ENCODE measurements around the gene RAB42.
"Not testable (repeated sequence)": the region's sequence is repeated elsewhere in the genome, so short reads cannot be mapped to it uniquely, and the experiment has no call there.

The RAB42 gene

DNA sequence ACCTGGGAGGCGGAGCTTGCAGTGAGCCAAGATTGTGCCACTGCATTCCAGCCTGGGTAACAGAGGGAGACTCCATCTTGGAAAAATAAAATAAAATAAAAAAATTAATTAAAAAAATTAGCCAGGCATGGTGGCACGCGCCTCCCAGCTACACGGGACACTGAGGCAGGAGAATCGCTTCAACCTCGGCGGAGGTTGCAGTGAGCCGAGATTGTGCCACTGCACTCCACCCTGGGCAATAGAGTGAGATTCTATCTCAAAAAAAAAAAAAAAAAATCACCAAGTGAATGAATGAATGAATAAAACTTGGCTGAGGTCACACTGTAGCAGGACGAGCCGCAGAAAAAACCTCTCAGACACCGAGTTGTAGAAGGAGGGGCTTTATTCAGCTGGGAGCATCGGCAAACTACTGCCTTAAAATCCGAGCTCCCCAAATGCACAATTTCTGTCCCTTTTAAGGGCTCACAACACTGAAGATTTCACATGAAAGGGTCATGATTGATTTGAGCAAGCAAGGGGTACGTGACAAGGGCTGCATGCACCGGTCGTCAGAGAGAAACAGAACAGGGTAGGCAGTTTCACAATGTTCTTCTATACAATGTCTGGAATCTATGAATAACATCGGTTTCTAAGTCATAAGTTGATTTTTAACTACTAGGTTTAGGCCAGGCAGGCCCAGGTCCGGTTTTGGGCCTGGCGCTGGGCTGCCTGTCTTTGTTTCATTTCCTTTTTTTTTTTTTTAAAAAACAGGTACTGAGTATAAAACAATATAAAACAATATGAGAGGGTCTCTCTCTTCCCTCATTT, 5.3 kb upstream of the RAB42 start:
- not testable (repeated sequence) for DNase-seq

GRCh38 chr1:28592321-28593071, 431 bp downstream of the RAB42 start:
- peak; percentile 29 for DNase-seq

GRCh38 chr1:28593988-28594356, 1.9 kb downstream of the RAB42 start:
- not testable (repeated sequence) for DNase-seq

DNA sequence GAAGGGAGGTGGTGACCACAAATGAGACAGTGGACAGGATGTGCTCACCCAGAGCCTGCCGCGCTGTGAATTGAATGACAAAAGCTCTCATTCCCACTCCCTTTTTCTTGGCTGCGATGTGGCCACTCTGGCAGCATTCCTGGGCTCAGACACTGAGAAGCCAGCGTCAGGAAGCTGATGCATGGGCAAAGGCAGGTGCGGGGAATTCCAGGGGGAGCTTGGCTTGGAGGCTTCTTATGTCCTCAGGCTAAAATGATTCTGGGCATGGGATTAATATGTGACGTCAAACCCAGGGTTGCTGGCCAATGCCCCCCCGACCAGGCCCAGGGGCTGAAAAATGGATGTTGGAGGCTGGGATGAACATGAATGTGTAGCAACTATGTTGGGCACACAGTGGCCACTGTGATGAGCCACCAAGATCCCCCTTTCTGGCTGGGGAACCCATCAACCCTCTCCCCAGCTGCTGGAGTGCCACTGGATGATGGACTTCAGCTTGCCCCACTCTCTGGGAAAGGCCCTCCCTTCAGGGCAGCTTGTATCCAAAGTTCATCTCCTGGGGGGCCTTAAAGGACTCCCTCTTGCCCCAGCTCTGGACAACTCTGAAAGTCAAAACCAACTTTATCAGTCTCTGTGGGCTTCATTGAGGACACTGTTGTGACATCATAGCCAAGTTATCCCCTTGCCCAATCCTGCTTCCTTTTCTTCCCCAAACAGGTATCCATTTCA, 2.8 kb downstream of the RAB42 start:
- not testable (repeated sequence) for DNase-seq

DNA sequence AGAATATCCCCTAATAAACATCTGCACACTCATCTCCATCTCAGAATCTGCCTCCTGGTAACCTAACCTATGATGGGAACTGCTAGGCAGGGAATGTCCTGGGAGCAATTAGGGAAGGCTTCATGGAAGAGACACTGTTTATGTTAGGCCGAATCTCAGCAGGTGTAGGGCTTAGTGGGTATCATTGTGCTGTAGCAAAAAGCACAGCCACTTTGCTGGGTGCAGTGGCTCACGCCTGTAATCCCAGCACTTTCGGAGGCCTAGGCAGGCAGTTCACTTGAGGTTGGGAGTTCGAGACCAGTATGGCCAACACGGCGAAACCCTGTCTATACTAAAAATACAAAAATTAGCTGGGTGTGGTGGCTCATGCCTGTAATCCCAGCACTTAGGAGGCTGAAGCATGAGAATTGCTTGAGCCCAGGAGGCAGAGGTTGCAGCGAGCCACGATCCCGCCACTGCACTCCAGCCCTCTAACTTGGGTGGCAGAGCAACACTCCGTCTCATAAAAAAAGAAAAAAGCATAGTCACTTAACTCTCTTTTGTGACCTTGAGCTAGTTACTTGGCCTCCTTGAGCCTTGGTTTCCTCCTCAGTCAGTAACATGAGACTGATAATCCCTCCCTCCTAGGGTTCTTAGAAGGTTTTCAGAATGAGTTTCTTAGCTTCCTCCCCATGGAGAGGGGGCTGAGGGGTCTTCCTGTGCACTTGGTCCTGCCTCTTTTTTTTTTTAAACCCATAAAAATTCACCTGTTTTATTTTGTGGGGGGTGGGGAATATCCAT, 3.5 kb downstream of the RAB42 start:
- no peak for DNase-seq

DNA sequence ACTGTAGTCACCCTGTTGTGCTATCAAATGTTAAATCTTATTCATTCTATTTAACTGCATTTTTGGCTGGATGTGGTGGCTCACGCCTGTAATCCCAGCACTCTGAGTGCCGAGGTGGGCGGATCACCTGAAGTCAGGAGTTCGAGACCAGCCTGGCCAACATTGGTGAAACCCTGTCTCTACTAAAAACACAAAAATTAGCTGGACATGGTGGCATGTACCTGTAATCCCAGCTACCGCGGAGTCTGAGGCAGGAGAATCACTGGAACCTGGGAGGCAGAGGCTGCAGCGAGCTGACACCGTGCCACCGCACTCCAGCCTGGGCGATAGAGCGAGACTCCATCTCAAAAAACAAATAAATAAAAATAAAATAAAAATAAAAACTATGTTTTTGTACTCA, 4.2 kb downstream of the RAB42 start:
- not testable (repeated sequence) for DNase-seq

DNA sequence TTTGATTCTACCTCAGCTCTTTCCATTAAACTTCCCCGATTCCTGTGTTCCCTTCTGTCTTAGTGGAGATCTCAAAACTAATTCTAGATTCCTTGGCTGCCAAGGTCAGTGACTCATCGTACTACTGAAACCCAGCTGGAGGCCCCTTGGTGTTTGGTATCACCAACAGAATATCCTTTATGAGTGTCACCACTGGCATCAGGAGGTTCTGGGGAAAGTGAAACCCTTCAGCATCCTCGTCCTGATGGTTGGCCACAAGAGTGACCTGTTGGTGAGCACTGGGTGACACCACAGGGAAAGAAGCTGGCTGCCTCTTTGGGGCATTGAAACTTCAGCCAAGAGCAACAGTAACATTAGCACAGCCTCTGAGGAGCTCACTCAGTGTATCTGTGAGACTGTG, 9.6 kb downstream of the RAB42 start:
- no peak for DNase-seq

DNA sequence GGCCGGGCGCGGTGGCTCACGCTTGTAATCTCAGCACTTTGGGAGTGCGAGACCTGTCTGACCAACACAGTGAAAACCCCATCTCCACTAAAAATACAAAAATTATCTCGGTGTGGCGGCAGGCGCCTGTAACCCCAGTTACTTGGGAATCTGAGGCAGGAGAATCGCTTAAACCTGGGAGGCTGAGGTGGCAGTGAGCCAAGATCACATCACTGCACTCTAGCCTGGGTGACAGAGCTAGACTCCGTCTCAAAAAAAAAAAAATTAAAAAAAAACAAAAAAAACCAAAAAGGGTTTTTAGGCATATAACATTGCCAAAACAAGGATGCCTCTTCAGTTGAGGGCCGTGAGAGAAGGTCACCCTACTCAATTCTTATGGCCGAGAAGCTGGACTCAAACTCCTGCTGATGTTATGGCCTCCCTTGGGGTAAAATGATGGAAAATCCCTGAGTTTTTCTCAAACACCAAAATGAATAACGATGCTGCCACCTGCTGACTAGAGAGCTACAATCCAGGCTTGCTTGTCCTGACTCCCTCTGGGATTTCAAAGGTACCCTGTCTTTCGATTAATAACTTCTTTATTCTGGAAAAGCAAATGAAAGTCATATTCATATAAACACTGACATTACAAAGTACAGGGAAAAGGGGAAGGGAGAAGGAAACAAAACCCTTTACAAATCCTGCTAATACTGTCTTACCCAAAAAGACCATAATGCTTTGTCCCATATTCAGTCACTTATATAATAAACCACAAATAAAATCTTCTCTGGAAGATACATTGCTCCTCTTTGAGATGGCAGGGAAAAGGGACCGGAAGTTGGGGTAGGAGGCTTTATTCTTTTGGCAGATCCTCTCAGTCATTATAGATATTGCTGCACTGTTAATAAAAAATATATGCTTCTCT, 10.7 kb downstream of the RAB42 start:
- no peak for DNase-seq

- DNase-seq, result no peak
Measured at GRCh38 chr1:28604411-28604810, 12.3 kb downstream of the RAB42 start.

DNA sequence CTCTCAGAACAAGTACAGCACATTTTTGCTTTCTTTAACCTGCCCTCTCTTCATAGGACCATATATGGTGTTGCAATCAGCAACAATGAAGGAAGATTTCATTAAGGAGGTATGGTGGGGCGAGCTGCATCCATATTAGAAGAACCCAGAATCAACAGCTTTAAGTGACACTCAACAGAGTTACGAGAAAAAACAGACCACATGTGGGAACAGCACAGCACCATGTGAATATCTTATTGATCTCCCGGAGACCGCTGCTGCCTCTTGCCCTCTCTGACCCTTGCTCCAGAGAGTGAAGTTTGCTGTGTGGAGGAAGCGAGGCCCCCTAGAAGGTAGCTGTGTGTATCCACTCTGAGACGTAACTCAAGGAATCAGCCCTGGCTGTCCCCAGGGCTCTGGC, 12.9 kb downstream of the RAB42 start:
- no peak for DNase-seq

DNA sequence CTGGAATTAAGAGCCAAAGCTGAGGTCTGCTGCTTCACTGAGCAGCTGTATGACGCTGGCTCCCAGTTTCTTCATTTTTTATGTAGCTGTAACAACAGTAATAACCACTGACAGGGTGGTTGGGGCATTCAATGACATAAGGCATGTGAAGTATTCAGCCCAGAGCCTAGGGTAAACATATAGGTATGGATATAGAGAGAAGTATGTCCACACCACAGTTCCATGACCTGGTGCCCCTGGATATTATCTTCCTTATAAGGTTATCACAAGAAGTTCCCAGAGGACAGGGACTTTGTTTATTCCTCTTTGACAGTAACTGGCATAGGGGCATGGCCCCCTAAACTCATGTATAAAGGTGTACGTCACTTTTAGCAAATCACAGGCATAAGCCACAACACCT, 14.7 kb downstream of the RAB42 start:
- no peak for DNase-seq

DNA sequence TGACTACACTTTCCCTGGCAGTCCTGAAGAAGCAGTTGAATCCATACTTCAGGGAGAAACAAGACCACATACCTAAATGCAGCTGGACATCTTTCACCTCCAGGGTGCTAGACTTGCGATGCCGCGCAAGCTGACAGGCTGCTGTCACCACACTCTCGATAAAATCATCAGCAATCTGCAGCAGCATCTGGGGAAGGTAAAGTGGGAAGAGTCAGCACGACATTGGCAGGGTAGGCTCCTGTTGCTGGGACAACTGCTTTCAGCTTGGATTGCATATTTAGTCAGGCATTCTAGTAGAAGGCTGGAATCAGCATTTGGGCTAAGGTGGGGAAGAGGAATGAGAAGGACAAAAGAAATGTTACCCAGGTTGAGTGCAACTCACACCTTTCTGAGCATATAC, 21.1 kb downstream of the RAB42 start:
- no peak for DNase-seq

GRCh38 chr1:28631713-28632112, 39.6 kb downstream of the RAB42 start:
- no peak for DNase-seq

DNA sequence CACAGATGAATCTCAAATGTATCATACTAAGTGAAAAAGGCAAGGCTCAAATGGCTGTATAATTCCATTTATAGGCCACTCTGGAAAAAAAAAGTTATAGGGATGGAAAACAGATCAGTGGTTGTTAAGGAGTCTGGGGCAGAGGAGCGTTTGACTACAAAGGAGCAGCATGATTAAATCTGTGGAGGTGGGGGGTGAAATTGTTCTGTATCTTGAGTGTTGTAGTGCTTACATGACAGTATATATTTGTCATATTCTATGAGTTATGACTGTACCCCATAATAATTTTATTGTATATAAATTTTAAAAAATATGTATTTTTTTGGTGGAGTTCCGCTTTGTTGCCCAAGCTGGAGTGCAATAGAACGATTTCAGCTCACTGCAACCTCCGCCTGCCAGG, 40.5 kb downstream of the RAB42 start:
- DNase-seq, result no peak

DNA sequence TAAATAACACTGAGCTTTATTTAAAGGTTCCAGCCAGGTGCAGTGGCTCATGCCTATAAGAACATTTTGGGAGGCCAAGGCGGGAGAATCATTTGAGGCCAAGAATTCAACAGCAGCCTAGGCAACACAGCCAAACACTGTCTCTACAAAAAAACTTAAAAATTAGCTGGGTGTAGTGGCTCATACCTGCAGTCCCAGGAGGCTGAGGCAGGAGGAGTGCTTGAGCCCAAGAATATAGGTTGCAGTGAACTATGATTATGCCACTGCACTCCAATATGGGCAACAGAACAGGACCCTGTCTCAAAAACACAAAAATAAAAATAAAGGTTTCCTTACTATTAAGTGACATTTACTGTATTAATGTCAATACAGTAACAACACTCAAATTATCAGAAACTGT, 48.7 kb downstream of the RAB42 start:
- DNase-seq, result peak; percentile 36

- DNase-seq, result no peak
Measured at GRCh38 chr1:28642056-28642846, 50.2 kb downstream of the RAB42 start.

DNA sequence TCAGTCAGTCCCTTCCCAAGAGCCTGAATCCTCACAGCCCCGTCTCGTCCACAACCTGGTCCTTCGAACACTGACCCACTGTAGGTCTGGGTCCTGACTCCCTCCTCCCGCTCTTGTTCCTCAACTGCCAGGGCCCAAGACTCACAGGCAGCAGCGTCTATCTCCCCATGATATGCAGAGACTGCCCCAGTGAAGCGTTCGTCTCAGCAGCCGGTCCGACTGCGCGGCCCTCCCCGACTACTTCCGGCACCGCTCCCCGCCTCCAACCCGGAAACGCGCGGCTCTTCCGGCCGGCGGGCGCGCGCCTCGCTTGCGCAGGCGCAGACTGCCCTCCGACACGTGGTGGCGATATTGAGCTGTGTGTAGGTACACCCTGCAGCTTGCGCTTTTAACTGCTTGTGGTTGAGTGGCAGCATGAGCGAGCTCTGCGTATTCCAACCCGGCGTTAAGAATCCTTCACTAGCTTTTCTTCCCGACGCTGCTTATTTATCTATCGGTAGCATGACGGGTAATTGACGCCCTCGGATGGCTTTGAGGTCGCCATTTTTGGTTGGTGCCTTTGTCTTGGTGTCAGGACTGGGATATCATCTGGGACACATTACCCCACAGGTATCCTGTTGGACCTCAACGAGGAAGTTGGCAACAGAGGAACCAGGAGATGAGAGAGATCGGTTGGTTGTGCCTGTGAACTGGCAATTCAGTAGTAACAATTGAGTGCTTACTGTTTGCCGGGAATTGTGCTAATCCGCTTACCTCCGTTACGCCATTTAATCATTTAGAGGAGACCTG, 51.0 kb downstream of the RAB42 start, which contains the start of gene TAF12:
TAF12 (minus strand) TSS at position 221 of the 789 bp plus-strand sequence. CDS start 20,986 bp downstream, outside the sequence.
- peak; percentile 94 for DNase-seq

GRCh38 chr1:28644494-28644893, 52.4 kb downstream of the RAB42 start:
- no peak for DNase-seq
